ENCODE measurements around the gene TMEM247. TPM values are rescaled to one million over a fixed set of nuclear protein-coding genes. Genes with fewer than 3 reads are reported as not detected.

Gene TMEM247
- total and polyA plus RNA-seq, 4 donors = not detected

DNA sequence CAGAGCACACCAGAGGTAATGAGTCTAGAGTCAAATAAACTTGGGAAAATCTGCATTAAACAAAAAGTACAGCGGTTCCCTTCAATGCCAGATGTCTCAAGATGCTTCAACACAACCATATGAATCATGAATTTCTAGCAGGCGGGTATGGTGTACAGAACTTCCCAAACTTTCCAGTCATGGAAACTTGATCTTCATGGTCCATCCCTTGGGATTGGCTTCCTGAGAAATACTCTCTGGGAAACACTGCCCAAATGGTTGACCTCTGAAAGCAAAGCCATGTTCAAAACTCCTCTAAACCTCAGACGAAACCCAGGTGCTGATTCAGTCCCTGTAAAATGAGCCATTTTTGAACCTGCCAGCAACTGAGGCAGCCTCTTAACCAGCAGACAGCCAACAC, 16.4 kb upstream of the TMEM247 start:
- Histone ChIP-seq H3K27me3 (ENCODE audit: control insufficient read depth in 4 of 4, insufficient read depth in 4 of 4, low read length in 3 of 4) (no peaks in the 10 kb centered on the region), H3K9ac (ENCODE audit: low read depth in 1 of 2, low read length in 2 of 2) (no peak overlapping the region), H3K4me1 (ENCODE audit: control insufficient read depth in 4 of 4, insufficient read depth in 4 of 4, low read length in 3 of 4) (peaks cover 0 to 11% (median 7%) of the 10 kb centered on the region in 4 donors), H3K4me3 (ENCODE audit: low read depth in 1 of 3, low read length in 3 of 3) (no peak overlapping the region), H3K36me3 (ENCODE audit: control insufficient read depth in 4 of 4, insufficient read depth in 3 of 4, low read depth in 1 of 4, low read length in 3 of 4) (no peaks in the 10 kb centered on the region), H3K27ac (ENCODE audit: low read depth in 1 of 2, low read length in 2 of 2) (no peak overlapping the region), H3K9me3 (ENCODE audit: control insufficient read depth in 4 of 4, low read length in 3 of 4) (no peaks in the 10 kb centered on the region)
- WGBS = 94% methylated on average over 3 of the region's 3 CpGs
- DNase-seq (ENCODE audit: low spot score) = no peak
- TF ChIP-seq, protein P1, sequence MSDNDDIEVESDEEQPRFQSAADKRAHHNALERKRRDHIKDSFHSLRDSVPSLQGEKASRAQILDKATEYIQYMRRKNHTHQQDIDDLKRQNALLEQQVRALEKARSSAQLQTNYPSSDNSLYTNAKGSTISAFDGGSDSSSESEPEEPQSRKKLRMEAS (IDR thresholded peaks at IDR 0.05) = no peak
- TF ChIP-seq, protein P2, sequence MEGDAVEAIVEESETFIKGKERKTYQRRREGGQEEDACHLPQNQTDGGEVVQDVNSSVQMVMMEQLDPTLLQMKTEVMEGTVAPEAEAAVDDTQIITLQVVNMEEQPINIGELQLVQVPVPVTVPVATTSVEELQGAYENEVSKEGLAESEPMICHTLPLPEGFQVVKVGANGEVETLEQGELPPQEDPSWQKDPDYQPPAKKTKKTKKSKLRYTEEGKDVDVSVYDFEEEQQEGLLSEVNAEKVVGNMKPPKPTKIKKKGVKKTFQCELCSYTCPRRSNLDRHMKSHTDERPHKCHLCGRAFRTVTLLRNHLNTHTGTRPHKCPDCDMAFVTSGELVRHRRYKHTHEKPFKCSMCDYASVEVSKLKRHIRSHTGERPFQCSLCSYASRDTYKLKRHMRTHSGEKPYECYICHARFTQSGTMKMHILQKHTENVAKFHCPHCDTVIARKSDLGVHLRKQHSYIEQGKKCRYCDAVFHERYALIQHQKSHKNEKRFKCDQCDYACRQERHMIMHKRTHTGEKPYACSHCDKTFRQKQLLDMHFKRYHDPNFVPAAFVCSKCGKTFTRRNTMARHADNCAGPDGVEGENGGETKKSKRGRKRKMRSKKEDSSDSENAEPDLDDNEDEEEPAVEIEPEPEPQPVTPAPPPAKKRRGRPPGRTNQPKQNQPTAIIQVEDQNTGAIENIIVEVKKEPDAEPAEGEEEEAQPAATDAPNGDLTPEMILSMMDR (IDR thresholded peaks at IDR 0.05; ENCODE audit: low read depth, low read length, missing input control) = no peak
- TF ChIP-seq FOXA1 (IDR thresholded peaks at IDR 0.05) = no peak
- no peak for TF ChIP-seq SP1 (IDR thresholded peaks at IDR 0.05)
- TF ChIP-seq, protein P3, sequence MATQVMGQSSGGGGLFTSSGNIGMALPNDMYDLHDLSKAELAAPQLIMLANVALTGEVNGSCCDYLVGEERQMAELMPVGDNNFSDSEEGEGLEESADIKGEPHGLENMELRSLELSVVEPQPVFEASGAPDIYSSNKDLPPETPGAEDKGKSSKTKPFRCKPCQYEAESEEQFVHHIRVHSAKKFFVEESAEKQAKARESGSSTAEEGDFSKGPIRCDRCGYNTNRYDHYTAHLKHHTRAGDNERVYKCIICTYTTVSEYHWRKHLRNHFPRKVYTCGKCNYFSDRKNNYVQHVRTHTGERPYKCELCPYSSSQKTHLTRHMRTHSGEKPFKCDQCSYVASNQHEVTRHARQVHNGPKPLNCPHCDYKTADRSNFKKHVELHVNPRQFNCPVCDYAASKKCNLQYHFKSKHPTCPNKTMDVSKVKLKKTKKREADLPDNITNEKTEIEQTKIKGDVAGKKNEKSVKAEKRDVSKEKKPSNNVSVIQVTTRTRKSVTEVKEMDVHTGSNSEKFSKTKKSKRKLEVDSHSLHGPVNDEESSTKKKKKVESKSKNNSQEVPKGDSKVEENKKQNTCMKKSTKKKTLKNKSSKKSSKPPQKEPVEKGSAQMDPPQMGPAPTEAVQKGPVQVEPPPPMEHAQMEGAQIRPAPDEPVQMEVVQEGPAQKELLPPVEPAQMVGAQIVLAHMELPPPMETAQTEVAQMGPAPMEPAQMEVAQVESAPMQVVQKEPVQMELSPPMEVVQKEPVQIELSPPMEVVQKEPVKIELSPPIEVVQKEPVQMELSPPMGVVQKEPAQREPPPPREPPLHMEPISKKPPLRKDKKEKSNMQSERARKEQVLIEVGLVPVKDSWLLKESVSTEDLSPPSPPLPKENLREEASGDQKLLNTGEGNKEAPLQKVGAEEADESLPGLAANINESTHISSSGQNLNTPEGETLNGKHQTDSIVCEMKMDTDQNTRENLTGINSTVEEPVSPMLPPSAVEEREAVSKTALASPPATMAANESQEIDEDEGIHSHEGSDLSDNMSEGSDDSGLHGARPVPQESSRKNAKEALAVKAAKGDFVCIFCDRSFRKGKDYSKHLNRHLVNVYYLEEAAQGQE (IDR thresholded peaks at IDR 0.05) = no peak
- no peak for TF ChIP-seq YY1 (IDR thresholded peaks at IDR 0.05)
- TF ChIP-seq EGR1 (IDR thresholded peaks at IDR 0.05; ENCODE audit: low read depth in 2 of 2) = no peak

DNA sequence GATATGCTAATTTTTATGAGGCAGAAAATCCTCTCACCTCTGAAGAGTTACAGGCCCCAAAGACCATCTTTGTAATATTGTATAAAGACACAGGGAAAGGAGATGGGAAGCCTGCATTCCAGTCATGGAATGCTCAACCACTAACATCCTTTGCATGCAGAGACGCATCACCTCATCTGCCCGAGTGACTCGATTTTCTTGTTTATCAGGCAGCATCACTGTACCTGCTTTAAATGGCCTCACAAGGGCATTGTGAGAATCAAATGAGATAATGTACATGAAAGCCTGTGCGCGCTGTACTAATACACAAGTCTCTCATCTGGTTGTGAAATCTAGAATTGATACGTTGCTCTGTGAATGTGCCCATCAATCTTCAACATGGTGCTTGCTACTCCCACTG, 10.2 kb upstream of the TMEM247 start:
- H3K4me3 ChIP-seq (ENCODE audit: low read depth in 1 of 3, low read length in 3 of 3) = no peak overlapping the region
- no peak overlapping the region for H3K27ac ChIP-seq (ENCODE audit: low read depth in 1 of 2, low read length in 2 of 2)
- no peak for TF ChIP-seq JUND (IDR thresholded peaks at IDR 0.05)
- TF ChIP-seq, protein P1 (IDR thresholded peaks at IDR 0.05) = no peak
- no peaks in the 10 kb centered on the region for H3K9me3 ChIP-seq (ENCODE audit: control insufficient read depth in 4 of 4, low read length in 3 of 4)
- H3K36me3 ChIP-seq (ENCODE audit: control insufficient read depth in 4 of 4, insufficient read depth in 3 of 4, low read depth in 1 of 4, low read length in 3 of 4) = no peaks in the 10 kb centered on the region
- no peak for DNase-seq (ENCODE audit: low spot score)
- H3K27me3 ChIP-seq (ENCODE audit: control insufficient read depth in 4 of 4, insufficient read depth in 4 of 4, low read length in 3 of 4) = no peaks in the 10 kb centered on the region
- WGBS = 92% methylated on average over 6 of the region's 6 CpGs
- H3K4me1 ChIP-seq (ENCODE audit: control insufficient read depth in 4 of 4, insufficient read depth in 4 of 4, low read length in 3 of 4) = peaks cover 0 to 4% (median 0%) of the 10 kb centered on the region in 4 donors
- no peak overlapping the region for H3K9ac ChIP-seq (ENCODE audit: low read depth in 1 of 2, low read length in 2 of 2)

DNA sequence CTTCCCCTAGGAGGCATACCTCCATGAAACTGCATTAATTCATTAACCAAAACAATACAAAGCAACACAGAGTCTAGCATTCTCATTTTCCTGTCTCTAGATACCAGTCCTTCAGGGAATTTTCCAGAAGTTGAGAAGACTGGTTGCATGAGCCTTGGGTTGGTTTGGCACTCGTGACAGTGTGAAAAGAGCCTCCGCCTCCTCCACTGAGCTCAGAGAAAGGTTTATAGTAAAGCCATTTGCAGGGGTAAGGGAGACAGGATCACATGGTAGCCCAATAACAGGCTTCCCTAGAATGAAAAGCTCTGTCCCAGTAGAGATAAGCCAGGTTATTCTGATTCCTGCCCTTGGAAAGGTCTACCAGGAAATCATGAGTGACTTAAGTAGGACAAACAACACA, 9.7 kb upstream of the TMEM247 start:
- H3K4me1 ChIP-seq (ENCODE audit: control insufficient read depth in 4 of 4, insufficient read depth in 4 of 4, low read length in 3 of 4) = no peaks in the 10 kb centered on the region
- no peaks in the 10 kb centered on the region for H3K9me3 ChIP-seq (ENCODE audit: control insufficient read depth in 4 of 4, low read length in 3 of 4)
- H3K27me3 ChIP-seq (ENCODE audit: control insufficient read depth in 4 of 4, insufficient read depth in 4 of 4, low read length in 3 of 4) = no peaks in the 10 kb centered on the region
- H3K4me3 ChIP-seq (ENCODE audit: low read depth in 1 of 3, low read length in 3 of 3) = no peak overlapping the region
- H3K9ac ChIP-seq (ENCODE audit: low read depth in 1 of 2, low read length in 2 of 2) = no peak overlapping the region
- H3K27ac ChIP-seq (ENCODE audit: low read depth in 1 of 2, low read length in 2 of 2) = no peak overlapping the region
- no peak for DNase-seq (ENCODE audit: low spot score)
- H3K36me3 ChIP-seq (ENCODE audit: control insufficient read depth in 4 of 4, insufficient read depth in 3 of 4, low read depth in 1 of 4, low read length in 3 of 4) = no peaks in the 10 kb centered on the region
- 81% methylated on average over 2 of the region's 2 CpGs for WGBS
- TF ChIP-seq JUND (IDR thresholded peaks at IDR 0.05) (no peak), HNF4G (IDR thresholded peaks at IDR 0.05) (no peak), SP1 (IDR thresholded peaks at IDR 0.05) (no peak), NR2F2 (IDR thresholded peaks at IDR 0.05) (no peak), TAF1 (conservative IDR thresholded peaks at IDR 0.05) (no peak), RXRA (IDR thresholded peaks at IDR 0.05) (no peak), RAD21 (IDR thresholded peaks at IDR 0.05) (no peak), YY1 (IDR thresholded peaks at IDR 0.05) (no peak), FOXA1 (IDR thresholded peaks at IDR 0.05) (no peak), GABPA (IDR thresholded peaks at IDR 0.05 in 1 of 2, conservative IDR thresholded peaks at IDR 0.05 in 1 of 2) (no peak), EGR1 (IDR thresholded peaks at IDR 0.05; ENCODE audit: low read depth in 2 of 2) (no peak)
- TF ChIP-seq, protein P2 (IDR thresholded peaks at IDR 0.05; ENCODE audit: low read depth, low read length, missing input control) = no peak
- TF ChIP-seq, protein P4, sequence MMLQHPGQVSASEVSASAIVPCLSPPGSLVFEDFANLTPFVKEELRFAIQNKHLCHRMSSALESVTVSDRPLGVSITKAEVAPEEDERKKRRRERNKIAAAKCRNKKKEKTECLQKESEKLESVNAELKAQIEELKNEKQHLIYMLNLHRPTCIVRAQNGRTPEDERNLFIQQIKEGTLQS (IDR thresholded peaks at IDR 0.05) = no peak
- TF ChIP-seq, protein P1 (IDR thresholded peaks at IDR 0.05) = no peak
